ENCODE measurements around the gene CFAP43. TPM values are rescaled to one million over a fixed set of nuclear protein-coding genes. Genes with fewer than 3 reads are reported as not detected.

CFAP43 gene
- total and polyA plus RNA-seq, 9 of the 15 experiments (the other 6 are each of a cell fraction or from before 2014, with no cell fraction given) = 0.07 to 0.86 (median 0.11) TPM; not detected in 1

- TF ChIP-seq, protein P1, sequence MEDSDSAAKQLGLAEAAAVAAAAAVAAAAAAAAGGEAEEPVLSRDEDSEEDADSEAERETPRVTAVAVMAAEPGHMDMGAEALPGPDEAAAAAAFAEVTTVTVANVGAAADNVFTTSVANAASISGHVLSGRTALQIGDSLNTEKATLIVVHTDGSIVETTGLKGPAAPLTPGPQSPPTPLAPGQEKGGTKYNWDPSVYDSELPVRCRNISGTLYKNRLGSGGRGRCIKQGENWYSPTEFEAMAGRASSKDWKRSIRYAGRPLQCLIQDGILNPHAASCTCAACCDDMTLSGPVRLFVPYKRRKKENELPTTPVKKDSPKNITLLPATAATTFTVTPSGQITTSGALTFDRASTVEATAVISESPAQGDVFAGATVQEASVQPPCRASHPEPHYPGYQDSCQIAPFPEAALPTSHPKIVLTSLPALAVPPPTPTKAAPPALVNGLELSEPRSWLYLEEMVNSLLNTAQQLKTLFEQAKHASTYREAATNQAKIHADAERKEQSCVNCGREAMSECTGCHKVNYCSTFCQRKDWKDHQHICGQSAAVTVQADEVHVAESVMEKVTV (CRISPR knock-in tag; IDR thresholded peaks at IDR 0.05) = no peak
- no peak for TF ChIP-seq SNAPC5 (CRISPR knock-in tag; IDR thresholded peaks at IDR 0.05)
- TF ChIP-seq ILF3 (IDR thresholded peaks at IDR 0.05; ENCODE audit: borderline replicate concordance) = no peak
- no peak for TF ChIP-seq ERF (CRISPR knock-in tag; IDR thresholded peaks at IDR 0.05)
- no peak for TF ChIP-seq PPARD (CRISPR knock-in tag; IDR thresholded peaks at IDR 0.05)
- TF ChIP-seq FIP1L1 (IDR thresholded peaks at IDR 0.05; ENCODE audit: low read depth, low read length, poor library complexity, severe bottlenecking) = no peak
- no peak for TF ChIP-seq ESRRB (CRISPR knock-in tag; IDR thresholded peaks at IDR 0.05; ENCODE audit: borderline replicate concordance)
- no peak for TF ChIP-seq HNRNPL (IDR thresholded peaks at IDR 0.05; ENCODE audit: low read depth, low read length)
- no peak for TF ChIP-seq TFAM (CRISPR knock-in tag; conservative IDR thresholded peaks at IDR 0.05)
- TF ChIP-seq NRF1 (conservative IDR thresholded peaks at IDR 0.05 in 1 of 2, IDR thresholded peaks at IDR 0.05 in 1 of 2) = peak; percentile 74 to 82
- peak; percentile 72 for TF ChIP-seq CHD2 (IDR thresholded peaks at IDR 0.05; ENCODE audit: low read depth, low read length)
- no peak for TF ChIP-seq NFIX (CRISPR knock-in tag; IDR thresholded peaks at IDR 0.05; ENCODE audit: low read depth)
- no peak for TF ChIP-seq KAT8 (IDR thresholded peaks at IDR 0.05; ENCODE audit: low read depth)
- TF ChIP-seq ZNF551 (CRISPR knock-in tag; IDR thresholded peaks at IDR 0.05) = no peak
- TF ChIP-seq TAF9B (IDR thresholded peaks at IDR 0.05; ENCODE audit: partially characterized antibody) = no peak
- peak; percentile 34; the same call in 1 of the 2 replicates for TF ChIP-seq EP400 (IDR thresholded peaks at IDR 0.05)
- TF ChIP-seq, protein P2, sequence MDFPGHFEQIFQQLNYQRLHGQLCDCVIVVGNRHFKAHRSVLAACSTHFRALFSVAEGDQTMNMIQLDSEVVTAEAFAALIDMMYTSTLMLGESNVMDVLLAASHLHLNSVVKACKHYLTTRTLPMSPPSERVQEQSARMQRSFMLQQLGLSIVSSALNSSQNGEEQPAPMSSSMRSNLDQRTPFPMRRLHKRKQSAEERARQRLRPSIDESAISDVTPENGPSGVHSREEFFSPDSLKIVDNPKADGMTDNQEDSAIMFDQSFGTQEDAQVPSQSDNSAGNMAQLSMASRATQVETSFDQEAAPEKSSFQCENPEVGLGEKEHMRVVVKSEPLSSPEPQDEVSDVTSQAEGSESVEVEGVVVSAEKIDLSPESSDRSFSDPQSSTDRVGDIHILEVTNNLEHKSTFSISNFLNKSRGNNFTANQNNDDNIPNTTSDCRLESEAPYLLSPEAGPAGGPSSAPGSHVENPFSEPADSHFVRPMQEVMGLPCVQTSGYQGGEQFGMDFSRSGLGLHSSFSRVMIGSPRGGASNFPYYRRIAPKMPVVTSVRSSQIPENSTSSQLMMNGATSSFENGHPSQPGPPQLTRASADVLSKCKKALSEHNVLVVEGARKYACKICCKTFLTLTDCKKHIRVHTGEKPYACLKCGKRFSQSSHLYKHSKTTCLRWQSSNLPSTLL (IDR thresholded peaks at IDR 0.05) = no peak
- no peak for TF ChIP-seq PRPF4 (IDR thresholded peaks at IDR 0.05; ENCODE audit: insufficient read depth, low read depth, low read length, poor library complexity, severe bottlenecking)
- no peak for TF ChIP-seq CHCHD3 (CRISPR knock-in tag; IDR thresholded peaks at IDR 0.05)
- TF ChIP-seq RCOR1 (IDR thresholded peaks at IDR 0.05; ENCODE audit: borderline replicate concordance in 1 of 2, low read depth in 2 of 2, low read length in 2 of 2) = no peak
- TF ChIP-seq VEZF1 (CRISPR knock-in tag; IDR thresholded peaks at IDR 0.05) = peak; percentile 51
- no peak for TF ChIP-seq HNRNPH1 (optimal IDR thresholded peaks at IDR 0.05; ENCODE audit: low read depth, low read length)
- peak; percentile 26; the same call in 1 of the 2 replicates for TF ChIP-seq CTBP1 (IDR thresholded peaks at IDR 0.05; ENCODE audit: borderline replicate concordance)
Observed at GRCh38 chr10:104231784-104232612, at the start of gene CFAP43 (continued).
